B cell (primary cell): ENCODE results near the gene TMEM125. TPM values are rescaled to one million over a fixed set of nuclear protein-coding genes. Genes with fewer than 3 reads are reported as not detected.

Source experiments
- ATAC-seq: fragments of 200-7000 bp; cut with Tn5 transposase; one replicate; pipeline ENCODE4 v1.10.0; 2021; ENCODE audit warnings: low read depth, mild to moderate bottlenecking, moderate number of reproducible peaks, moderate library complexity
- CTCF ChIA-PET: fragments of 350-600 bp; sonication (Branson Sonifier 250); formaldehyde crosslinking; loops from one replicate; lab custom pipeline; 2021; ENCODE audit warnings: antibody characterized with exemption, inconsistent platforms; lab: Charles Lee
- POLR2A ChIA-PET: fragments of 350-600 bp; sonication (Branson Sonifier 250); formaldehyde crosslinking; loops from one replicate; lab custom pipeline; 2021; ENCODE audit warnings: antibody characterized with exemption; lab: Charles Lee
- DNase-seq: peaks from one replicate; pipeline ENCODE4 v3.0.0; 2013
- H2AFZ ChIP-seq: 2 replicates; pipeline ENCODE4 v1.6.1; 2012; ENCODE audit warnings: mild to moderate bottlenecking, low read depth, low read length; ENCODE audit not compliant: insufficient read depth, poor library complexity, severe bottlenecking
- H3K27ac ChIP-seq, 2 donors: 1 replicate in 1 of 2; 2 replicates in 1 of 2; pipeline ENCODE4 v1.5.1; 2012 to 2013; ENCODE audit warnings: low read length in 2 of 2, mild to moderate bottlenecking in 2 of 2, moderate library complexity in 1 of 2
- H3K27me3 ChIP-seq, 4 experiments: fragments of 200-600 bp in 1 of 4; sonication (generic) in 1 of 4; replicated peaks in 1 of 4; 1 replicate in 2 of 4; 2 replicates in 2 of 4; pipeline versions ENCODE4 v1.6.1 to v1.7.0; 2013 to 2016; ENCODE audit warnings: low read length in 3 of 4, mild to moderate bottlenecking in 2 of 4, mixed read lengths in 1 of 4, moderate library complexity in 1 of 4; ENCODE audit not compliant: insufficient read depth in 4 of 4, control insufficient read depth in 3 of 4; ENCODE audit errors: control extremely low read depth in 1 of 4
- H3K36me3 ChIP-seq, 2 experiments: replicated peaks in 1 of 2; 1 replicate in 1 of 2; 2 replicates in 1 of 2; pipeline versions ENCODE4 v1.6.1 to v1.7.1; 2013; ENCODE audit warnings: low read length in 1 of 2; ENCODE audit not compliant: insufficient read depth in 2 of 2, control insufficient read depth in 1 of 2; ENCODE audit errors: control extremely low read depth in 1 of 2, extremely low read depth in 1 of 2
- H3K4me1 ChIP-seq, 2 donors: fragments of 200-600 bp in 1 of 2; sonication (generic) in 1 of 2; 1 replicate in 1 of 2; 2 replicates in 1 of 2; pipeline versions ENCODE4 v1.5.1 to v1.6.1; 2013 to 2017; ENCODE audit warnings: low read length in 2 of 2; ENCODE audit not compliant: control insufficient read depth in 2 of 2, insufficient read depth in 2 of 2
- H3K4me2 ChIP-seq: replicated peaks from 2 replicates; pipeline ENCODE3; 2012; ENCODE audit warnings: mild to moderate bottlenecking, low read depth, low read length; ENCODE audit not compliant: poor library complexity, severe bottlenecking
- H3K4me3 ChIP-seq, 5 experiments: fragments of 200-600 bp in 1 of 5; sonication (generic) in 1 of 5; 1 replicate in 3 of 5; 2 replicates in 2 of 5; pipeline versions ENCODE4 v1.5.1 to v1.7.0; 2011 to 2016; ENCODE audit warnings: low read length in 4 of 5, mild to moderate bottlenecking in 4 of 5, low read depth in 2 of 5, control low read depth in 1 of 5, moderate library complexity in 1 of 5; ENCODE audit not compliant: insufficient read depth in 1 of 5; ENCODE audit errors: control extremely low read depth in 1 of 5, extremely low read depth in 1 of 5
- H3K79me2 ChIP-seq: fragments of 200-600 bp; sonication (generic); one replicate; pipeline ENCODE4 v1.6.0; 2016; ENCODE audit warnings: low read length; ENCODE audit not compliant: control insufficient read depth, insufficient read depth
- H3K9ac ChIP-seq: fragments of 200-600 bp; sonication (generic); 2 replicates; pipeline ENCODE4 v1.6.1; 2017; ENCODE audit warnings: mild to moderate bottlenecking, low read length, moderate library complexity
- H3K9me3 ChIP-seq, 3 donors: one replicate each; pipeline versions ENCODE4 v1.6.1 to v1.7.1; 2013; ENCODE audit warnings: low read length in 2 of 3; ENCODE audit not compliant: control insufficient read depth in 2 of 3, insufficient read depth in 1 of 3; ENCODE audit errors: control extremely low read depth in 1 of 3
- H4K20me1 ChIP-seq: 2 replicates; pipeline ENCODE4 v1.6.0; 2012; ENCODE audit warnings: mild to moderate bottlenecking, low read length; ENCODE audit not compliant: insufficient read depth, control insufficient read depth, poor library complexity, severe bottlenecking
- H3K27ac Mint-ChIP-seq: one replicate; pipeline ENCODE4 v1.8.0; 2021; ENCODE audit warnings: mixed read lengths
- H3K27me3 Mint-ChIP-seq: one replicate; pipeline ENCODE4 v1.8.0; 2021; ENCODE audit warnings: mixed read lengths
- H3K4me1 Mint-ChIP-seq: one replicate; pipeline ENCODE4 v1.8.0; 2021; ENCODE audit warnings: mixed read lengths
- H3K4me3 Mint-ChIP-seq: one replicate; pipeline ENCODE4 v1.8.0; 2021; ENCODE audit warnings: mixed read lengths
- H3K9me3 Mint-ChIP-seq: one replicate; pipeline ENCODE4 v1.8.0; 2022; ENCODE audit warnings: mixed read lengths; ENCODE audit not compliant: insufficient read depth
- CTCF ChIP-seq: fragments of 200-600 bp; IDR thresholded peaks from one replicate; pipeline ENCODE4 v1.8.0; 2022; ENCODE audit warnings: antibody characterized with exemption, mild to moderate bottlenecking
- EZH2 ChIP-seq: IDR thresholded peaks from 2 replicates; pipeline ENCODE4 v1.6.1; 2012; ENCODE audit warnings: borderline replicate concordance, low read depth, mild to moderate bottlenecking, moderate library complexity, low read length; ENCODE audit not compliant: insufficient read depth, poor library complexity, severe bottlenecking
- WGBS: methylation state at CpG from one replicate; pipeline ENCODE4 v1.1.5; 2013; ENCODE audit warnings: missing lambda C conversion rate; ENCODE audit not compliant: insufficient coverage; 5-methylcytosine and 5-hydroxymethylcytosine counted together
- intact Hi-C: fragments of 100-400 bp; cut with micrococcal nuclease; formaldehyde crosslinking; loops from one replicate; pipeline ENCODE4 v1.10.0; 2022
- polyA plus RNA-seq: library from polyadenylated mRNA; depleted of rRNA; stranded (reverse); fragments of >200 nt; gene quantifications from 2 replicates; pipeline ENCODE4 v1.2.3, GENCODE V29; 2012
- total RNA-seq, 2 donors: library from RNA; stranded (reverse); fragments of 120-200 nt in 1 of 2; gene quantifications; 1 replicate in 1 of 2; 2 replicates in 1 of 2; pipeline versions ENCODE4 v1.2.3 to v1.2.4, GENCODE V29; 2013 to 2022

Gene TMEM125
- total and polyA plus RNA-seq, 2 donors (not counting 1 experiment from before 2014, with no cell fraction given): not detected

DNA sequence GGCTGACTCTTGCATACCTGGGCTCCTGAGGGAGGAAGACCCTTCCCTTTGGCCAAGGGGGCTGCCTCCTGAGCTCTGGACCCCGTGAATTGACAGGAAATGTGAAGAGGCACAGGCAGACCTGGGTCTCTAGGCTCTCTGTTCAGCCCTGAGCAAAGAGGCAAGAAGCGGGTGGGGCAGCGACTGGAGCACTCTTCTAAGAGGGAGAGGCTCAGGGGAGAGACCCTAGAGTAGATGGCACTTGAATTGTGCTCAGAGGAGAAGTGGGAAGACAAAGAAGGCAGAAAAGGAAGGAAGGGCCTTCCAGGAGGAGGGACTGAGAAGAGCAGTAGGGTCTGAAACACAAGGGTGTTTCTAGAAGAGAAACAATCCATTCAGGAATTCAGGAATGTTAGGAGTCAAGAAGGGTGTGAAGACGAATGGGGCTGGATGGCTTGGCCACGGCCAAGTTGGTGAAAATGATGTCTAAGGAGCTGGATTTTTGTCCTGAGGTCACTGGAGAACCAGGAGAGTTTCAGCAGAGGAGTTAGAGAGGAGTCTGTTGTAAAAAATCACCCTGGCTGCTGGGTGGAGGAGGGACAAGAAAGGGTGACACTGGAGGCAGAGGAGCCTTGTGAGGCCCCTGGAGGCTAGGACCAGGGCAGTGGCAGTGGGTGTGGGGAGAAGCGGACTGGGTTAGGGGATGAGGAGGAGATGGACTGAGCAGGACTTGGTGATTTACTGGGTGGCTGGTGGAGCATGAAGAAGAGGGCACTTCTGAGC is 36.3 kb downstream of the TMEM125 start:
- Histone ChIP-seq H3K79me2 (no peaks in the 10 kb centered on the region), H3K4me3 (no peak overlapping the region), H3K4me1 (no peaks in the 10 kb centered on the region), H3K36me3 (no peaks in the 10 kb centered on the region), H3K9ac (no peak overlapping the region), H4K20me1 (no peaks in the 10 kb centered on the region), H3K27me3 (peaks cover 0 to 3% (median 0%) of the 10 kb centered on the region in 4 experiments), H3K9me3 (no peaks in the 10 kb centered on the region), H3K4me2 (no peak overlapping the region), H3K27ac (no peak overlapping the region), H2AFZ (no peak overlapping the region)
- DNase-seq (no peak), ATAC-seq (no peak)
- CTCF ChIA-PET: no interaction called here
- POLR2A ChIA-PET: no interaction called here
- H3K27ac Mint-ChIP-seq: no peak overlapping the region
- WGBS: 88% methylated on average over 6 of the region's 6 CpGs
- TF ChIP-seq EZH2: no peak
- no peak for TF ChIP-seq CTCF
- intact Hi-C loops: no loop called here
- no peaks in the 10 kb centered on the region for H3K4me1 Mint-ChIP-seq
- H3K9me3 Mint-ChIP-seq: no peaks in the 10 kb centered on the region
- H3K4me3 Mint-ChIP-seq: no peak overlapping the region
- peaks cover 19% of the 10 kb centered on the region for H3K27me3 Mint-ChIP-seq

DNA sequence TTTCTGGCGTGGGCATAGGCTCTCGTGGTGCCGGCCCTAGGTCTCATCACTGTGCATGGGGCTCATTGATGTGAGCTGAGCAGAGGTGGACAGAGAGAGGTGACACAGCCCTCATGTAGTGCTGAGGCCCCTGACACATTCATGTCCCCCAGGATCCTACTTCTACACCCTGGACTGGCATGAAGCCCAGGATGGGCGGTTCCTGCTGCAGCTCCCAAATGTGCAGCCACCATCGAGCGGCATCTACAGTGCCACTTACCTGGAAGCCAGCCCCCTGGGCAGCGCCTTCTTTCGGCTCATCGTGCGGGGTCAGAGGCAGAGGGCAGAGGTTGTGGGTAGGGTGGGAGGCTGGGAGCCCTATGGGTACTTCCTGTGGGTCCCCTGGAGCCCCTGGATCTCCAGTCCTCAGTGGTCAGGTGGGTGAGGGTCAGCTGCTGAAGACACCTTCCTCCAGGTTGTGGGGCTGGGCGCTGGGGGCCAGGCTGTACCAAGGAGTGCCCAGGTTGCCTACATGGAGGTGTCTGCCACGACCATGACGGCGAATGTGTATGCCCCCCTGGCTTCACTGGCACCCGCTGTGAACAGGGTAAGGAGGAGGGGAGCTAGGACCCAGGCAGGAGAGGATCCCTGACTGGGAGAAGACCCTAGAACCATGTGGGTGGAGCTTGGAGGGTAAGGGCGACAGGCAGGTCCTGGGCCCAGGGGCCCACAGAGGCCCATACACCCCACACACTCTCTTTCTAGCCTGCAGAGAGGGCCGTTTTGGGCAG is 37.1 kb downstream of the TMEM125 start:
- Mint-ChIP-seq H3K9me3 (no peaks in the 10 kb centered on the region), H3K4me3 (no peak overlapping the region), H3K4me1 (no peaks in the 10 kb centered on the region), H3K27ac (no peak overlapping the region), H3K27me3 (peaks cover 19% of the 10 kb centered on the region)
- 91% methylated on average over 14 of the region's 17 CpGs for WGBS
- Histone ChIP-seq H3K9me3 (no peaks in the 10 kb centered on the region), H3K9ac (no peak overlapping the region), H3K4me3 (no peak overlapping the region), H3K4me1 (no peaks in the 10 kb centered on the region), H4K20me1 (no peaks in the 10 kb centered on the region), H2AFZ (no peak overlapping the region), H3K36me3 (no peaks in the 10 kb centered on the region), H3K79me2 (no peaks in the 10 kb centered on the region), H3K27ac (no peak overlapping the region), H3K4me2 (no peak overlapping the region), H3K27me3 (peaks cover 0 to 3% (median 0%) of the 10 kb centered on the region in 4 experiments)
- CTCF ChIA-PET: no interaction called here
- ATAC-seq (no peak), DNase-seq (no peak)
- POLR2A ChIA-PET: no interaction called here
- no peak for TF ChIP-seq CTCF
- no peak for TF ChIP-seq EZH2
- intact Hi-C loops: no loop called here
